ENCODE data around the gene CFAP141. TPM values are rescaled to one million over a fixed set of nuclear protein-coding genes. Genes with fewer than 3 reads are reported as not detected.

Gene CFAP141
- total RNA-seq, 2 donors from 2014 or later = not detected

- H3K36me3 Mint-ChIP-seq (ENCODE audit: low read depth) = peaks cover 54% of the 10 kb centered on the region
- peak overlapping the region; percentile 90 for H3K9ac ChIP-seq (ENCODE audit: extremely low read depth, low read length, poor library complexity, severe bottlenecking)
Observed at GRCh38 chr1:154222518-154222917, 16.4 kb upstream of the CFAP141 start.

GRCh38 chr1:154221278-154222001 is 15.3 kb upstream of the CFAP141 start:
- Mint-ChIP-seq H3K27me3 (ENCODE audit: insufficient read depth) (no peaks in the 10 kb centered on the region), H3K36me3 (ENCODE audit: low read depth) (peaks cover 51% of the 10 kb centered on the region), H3K4me3 (peak overlapping the region; percentile 98), H3K9me3 (no peaks in the 10 kb centered on the region), H3K27ac (peak overlapping the region; percentile 94), H3K4me1 (peaks cover 33% of the 10 kb centered on the region)
- DNase-seq = peak; percentile 62
- Histone ChIP-seq H3K4me1 (ENCODE audit: control insufficient read depth, insufficient read depth, low read length) (peaks cover 6% of the 10 kb centered on the region), H3K27me3 (ENCODE audit: control insufficient read depth, insufficient read depth, low read length, poor library complexity, severe bottlenecking) (no peaks in the 10 kb centered on the region), H3K9ac (ENCODE audit: extremely low read depth, low read length, poor library complexity, severe bottlenecking) (peak overlapping the region; percentile 90), H3K4me3 (ENCODE audit: low read length) (peak overlapping the region; percentile 93), H3K27ac (ENCODE audit: low read depth, low read length) (peak overlapping the region; percentile 84), H3K9me3 (ENCODE audit: control insufficient read depth, low read length) (no peaks in the 10 kb centered on the region), H3K36me3 (ENCODE audit: control insufficient read depth, insufficient read depth, low read length) (peaks cover 49% of the 10 kb centered on the region)
- WGBS, 2 experiments (ENCODE audit: insufficient coverage in 1 of 2, insufficient read length in 1 of 2) = 1% methylated on average over 9 to 23 of the region's 28 CpGs
- no peak for TF ChIP-seq CTCF (conservative IDR thresholded peaks at IDR 0.05)

More at GRCh38 chr1:154222518-154222917, 16.4 kb upstream of the CFAP141 start:
- no peaks in the 10 kb centered on the region for H3K9me3 Mint-ChIP-seq
- Histone ChIP-seq H3K27me3 (ENCODE audit: control insufficient read depth, insufficient read depth, low read length, poor library complexity, severe bottlenecking) (no peaks in the 10 kb centered on the region), H3K4me3 (ENCODE audit: low read length) (peak overlapping the region; percentile 93), H3K27ac (ENCODE audit: low read depth, low read length) (no peak overlapping the region), H3K9me3 (ENCODE audit: control insufficient read depth, low read length) (no peaks in the 10 kb centered on the region), H3K4me1 (ENCODE audit: control insufficient read depth, insufficient read depth, low read length) (peaks cover 6% of the 10 kb centered on the region), H3K36me3 (ENCODE audit: control insufficient read depth, insufficient read depth, low read length) (peaks cover 51% of the 10 kb centered on the region)
- peaks cover 33% of the 10 kb centered on the region for H3K4me1 Mint-ChIP-seq
- DNase-seq = no peak
- H3K27me3 Mint-ChIP-seq (ENCODE audit: insufficient read depth) = no peaks in the 10 kb centered on the region
- no peak for TF ChIP-seq CTCF (conservative IDR thresholded peaks at IDR 0.05)
- H3K4me3 Mint-ChIP-seq = peak overlapping the region; percentile 98
- 100% methylated on average over 1 of the region's 1 CpG; no CpG with 5 or more reads in 1 of the 2 experiments for WGBS, 2 experiments (ENCODE audit: insufficient coverage in 1 of 2, insufficient read length in 1 of 2)
- peak overlapping the region; percentile 94 for H3K27ac Mint-ChIP-seq

- peak overlapping the region; percentile 100 for H3K27ac Mint-ChIP-seq
- Histone ChIP-seq H3K27ac (ENCODE audit: low read depth, low read length) (peak overlapping the region; percentile 84), H3K36me3 (ENCODE audit: control insufficient read depth, insufficient read depth, low read length) (peaks cover 44% of the 10 kb centered on the region), H3K27me3 (ENCODE audit: control insufficient read depth, insufficient read depth, low read length, poor library complexity, severe bottlenecking) (no peaks in the 10 kb centered on the region), H3K4me3 (ENCODE audit: low read length) (peak overlapping the region; percentile 93), H3K9me3 (ENCODE audit: control insufficient read depth, low read length) (no peaks in the 10 kb centered on the region), H3K9ac (ENCODE audit: extremely low read depth, low read length, poor library complexity, severe bottlenecking) (peak overlapping the region; percentile 90), H3K4me1 (ENCODE audit: control insufficient read depth, insufficient read depth, low read length) (peaks cover 6% of the 10 kb centered on the region)
- DNase-seq = no peak
- peaks cover 33% of the 10 kb centered on the region for H3K4me1 Mint-ChIP-seq
- H3K4me3 Mint-ChIP-seq = peak overlapping the region; percentile 98
- TF ChIP-seq CTCF (conservative IDR thresholded peaks at IDR 0.05) = no peak
- peaks cover 50% of the 10 kb centered on the region for H3K36me3 Mint-ChIP-seq (ENCODE audit: low read depth)
- no peaks in the 10 kb centered on the region for H3K9me3 Mint-ChIP-seq
- WGBS, 2 experiments (ENCODE audit: insufficient coverage in 1 of 2, insufficient read length in 1 of 2) = 0% methylated on average over 29 of the region's 33 CpGs; no CpG with 5 or more reads in 1 of the 2 experiments
- no peaks in the 10 kb centered on the region for H3K27me3 Mint-ChIP-seq (ENCODE audit: insufficient read depth)
Observed at GRCh38 chr1:154220970-154221277, 14.8 kb upstream of the CFAP141 start.

Data from endodermal cell (in vitro differentiated cells).